ENCODE data around the gene NPW. TPM values are rescaled to one million over a fixed set of nuclear protein-coding genes. Genes with fewer than 3 reads are reported as not detected.

Gene NPW
- total and polyA plus RNA-seq, 9 of the 15 experiments (the other 6 are each of a cell fraction or from before 2014, with no cell fraction given), result 0.14 to 4.0 (median 2.6) TPM; not detected in 4

DNA sequence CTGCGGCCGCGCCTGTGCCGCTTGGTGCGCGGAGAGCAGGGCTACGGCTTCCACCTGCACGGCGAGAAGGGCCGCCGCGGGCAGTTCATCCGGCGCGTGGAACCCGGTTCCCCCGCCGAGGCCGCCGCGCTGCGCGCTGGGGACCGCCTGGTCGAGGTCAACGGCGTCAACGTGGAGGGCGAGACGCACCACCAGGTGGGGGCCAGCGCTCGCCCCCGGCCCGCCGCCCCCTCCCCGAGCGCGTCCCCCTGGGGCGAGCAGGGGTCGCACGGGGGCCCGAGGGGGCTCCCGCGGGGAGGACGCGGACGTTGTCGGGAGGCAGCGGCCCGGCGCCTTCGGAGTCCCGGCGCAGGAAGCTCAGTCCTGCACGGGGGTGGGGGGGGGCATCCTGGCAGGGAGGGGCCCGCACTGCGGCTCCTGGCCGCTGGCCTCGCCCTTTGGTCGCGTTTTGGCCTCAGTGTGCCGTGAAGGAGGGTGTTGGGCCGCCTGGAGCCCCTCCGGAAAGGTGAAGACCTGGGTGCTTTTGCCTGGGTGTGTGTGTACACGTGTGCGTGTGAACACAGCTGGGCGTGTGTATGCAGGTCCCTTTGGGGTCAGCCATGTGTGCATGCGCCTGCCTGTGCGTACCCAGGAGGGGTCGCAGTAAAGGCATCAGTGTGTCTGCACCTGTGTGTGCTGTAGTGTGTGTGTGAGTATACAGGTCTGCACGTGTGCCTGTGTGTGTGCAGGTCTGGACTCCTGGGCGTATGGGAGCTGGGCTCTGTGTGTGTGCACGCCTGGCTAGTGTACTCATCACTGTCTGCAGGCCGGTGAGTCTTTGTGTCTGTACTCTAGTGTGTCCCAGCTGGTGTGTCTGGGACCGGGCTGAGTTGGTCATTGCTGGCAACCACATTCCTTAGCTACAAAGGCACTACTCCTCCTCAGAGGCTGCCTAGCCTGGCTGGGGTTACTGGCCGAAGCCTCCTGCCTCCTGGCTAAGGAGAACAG lies 7.7 kb downstream of the NPW start (continued):
- TF ChIP-seq, protein P1, sequence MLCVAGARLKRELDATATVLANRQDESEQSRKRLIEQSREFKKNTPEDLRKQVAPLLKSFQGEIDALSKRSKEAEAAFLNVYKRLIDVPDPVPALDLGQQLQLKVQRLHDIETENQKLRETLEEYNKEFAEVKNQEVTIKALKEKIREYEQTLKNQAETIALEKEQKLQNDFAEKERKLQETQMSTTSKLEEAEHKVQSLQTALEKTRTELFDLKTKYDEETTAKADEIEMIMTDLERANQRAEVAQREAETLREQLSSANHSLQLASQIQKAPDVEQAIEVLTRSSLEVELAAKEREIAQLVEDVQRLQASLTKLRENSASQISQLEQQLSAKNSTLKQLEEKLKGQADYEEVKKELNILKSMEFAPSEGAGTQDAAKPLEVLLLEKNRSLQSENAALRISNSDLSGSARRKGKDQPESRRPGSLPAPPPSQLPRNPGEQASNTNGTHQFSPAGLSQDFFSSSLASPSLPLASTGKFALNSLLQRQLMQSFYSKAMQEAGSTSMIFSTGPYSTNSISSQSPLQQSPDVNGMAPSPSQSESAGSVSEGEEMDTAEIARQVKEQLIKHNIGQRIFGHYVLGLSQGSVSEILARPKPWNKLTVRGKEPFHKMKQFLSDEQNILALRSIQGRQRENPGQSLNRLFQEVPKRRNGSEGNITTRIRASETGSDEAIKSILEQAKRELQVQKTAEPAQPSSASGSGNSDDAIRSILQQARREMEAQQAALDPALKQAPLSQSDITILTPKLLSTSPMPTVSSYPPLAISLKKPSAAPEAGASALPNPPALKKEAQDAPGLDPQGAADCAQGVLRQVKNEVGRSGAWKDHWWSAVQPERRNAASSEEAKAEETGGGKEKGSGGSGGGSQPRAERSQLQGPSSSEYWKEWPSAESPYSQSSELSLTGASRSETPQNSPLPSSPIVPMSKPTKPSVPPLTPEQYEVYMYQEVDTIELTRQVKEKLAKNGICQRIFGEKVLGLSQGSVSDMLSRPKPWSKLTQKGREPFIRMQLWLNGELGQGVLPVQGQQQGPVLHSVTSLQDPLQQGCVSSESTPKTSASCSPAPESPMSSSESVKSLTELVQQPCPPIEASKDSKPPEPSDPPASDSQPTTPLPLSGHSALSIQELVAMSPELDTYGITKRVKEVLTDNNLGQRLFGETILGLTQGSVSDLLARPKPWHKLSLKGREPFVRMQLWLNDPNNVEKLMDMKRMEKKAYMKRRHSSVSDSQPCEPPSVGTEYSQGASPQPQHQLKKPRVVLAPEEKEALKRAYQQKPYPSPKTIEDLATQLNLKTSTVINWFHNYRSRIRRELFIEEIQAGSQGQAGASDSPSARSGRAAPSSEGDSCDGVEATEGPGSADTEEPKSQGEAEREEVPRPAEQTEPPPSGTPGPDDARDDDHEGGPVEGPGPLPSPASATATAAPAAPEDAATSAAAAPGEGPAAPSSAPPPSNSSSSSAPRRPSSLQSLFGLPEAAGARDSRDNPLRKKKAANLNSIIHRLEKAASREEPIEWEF (CRISPR knock-in tag; IDR thresholded peaks at IDR 0.05), result no peak
- TF ChIP-seq NEUROD1 (IDR thresholded peaks at IDR 0.05; ENCODE audit: borderline replicate concordance, low read depth, low read length, partially characterized antibody) (no peak), KDM1A (IDR thresholded peaks at IDR 0.05) (peak in 1 of 2 experiments; percentile 100; a peak in 2 of 4 replicates), RCOR1 (IDR thresholded peaks at IDR 0.05; ENCODE audit: borderline replicate concordance in 1 of 2, low read depth in 2 of 2, low read length in 2 of 2) (no peak), MTA1 (IDR thresholded peaks at IDR 0.05; ENCODE audit: borderline replicate concordance) (no peak), NCOR1 (IDR thresholded peaks at IDR 0.05) (no peak; the same call in 1 of the 2 replicates), ZNF584 (CRISPR knock-in tag; IDR thresholded peaks at IDR 0.05; ENCODE audit: low read depth) (no peak), HDAC2 (IDR thresholded peaks at IDR 0.05) (peak; percentile 50; the same call in 1 of the 2 replicates), ZC3H4 (CRISPR knock-in tag; IDR thresholded peaks at IDR 0.05; ENCODE audit: borderline replicate concordance) (no peak), HDGF (IDR thresholded peaks at IDR 0.05) (0 out of 2 replicates have a peak, but pooled peaks have one; percentile 60), SLC30A9 (CRISPR knock-in tag; IDR thresholded peaks at IDR 0.05) (no peak), RHOXF2B (CRISPR knock-in tag; conservative IDR thresholded peaks at IDR 0.05) (no peak), ZFPM2 (CRISPR knock-in tag; IDR thresholded peaks at IDR 0.05) (no peak), HNRNPLL (IDR thresholded peaks at IDR 0.05; ENCODE audit: low read depth, low read length, poor library complexity, severe bottlenecking) (peak; percentile 4), MYC (IDR thresholded peaks at IDR 0.05; ENCODE audit: low read depth, low read length) (peak; percentile 34), MYC (CRISPR knock-in tag; IDR thresholded peaks at IDR 0.05; ENCODE audit: borderline replicate concordance, low read depth) (no peak), ZC3H11A (IDR thresholded peaks at IDR 0.05; ENCODE audit: low read depth, low read length) (no peak), JUND (IDR thresholded peaks at IDR 0.05; ENCODE audit: borderline replicate concordance, low read depth, low read length) (no peak), JUND (tag; IDR thresholded peaks at IDR 0.05; ENCODE audit: borderline replicate concordance, low read depth, low read length) (no peak)
- TF ChIP-seq, protein P2, sequence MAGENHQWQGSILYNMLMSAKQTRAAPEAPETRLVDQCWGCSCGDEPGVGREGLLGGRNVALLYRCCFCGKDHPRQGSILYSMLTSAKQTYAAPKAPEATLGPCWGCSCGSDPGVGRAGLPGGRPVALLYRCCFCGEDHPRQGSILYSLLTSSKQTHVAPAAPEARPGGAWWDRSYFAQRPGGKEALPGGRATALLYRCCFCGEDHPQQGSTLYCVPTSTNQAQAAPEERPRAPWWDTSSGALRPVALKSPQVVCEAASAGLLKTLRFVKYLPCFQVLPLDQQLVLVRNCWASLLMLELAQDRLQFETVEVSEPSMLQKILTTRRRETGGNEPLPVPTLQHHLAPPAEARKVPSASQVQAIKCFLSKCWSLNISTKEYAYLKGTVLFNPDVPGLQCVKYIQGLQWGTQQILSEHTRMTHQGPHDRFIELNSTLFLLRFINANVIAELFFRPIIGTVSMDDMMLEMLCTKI (IDR thresholded peaks at IDR 0.05; ENCODE audit: partially characterized antibody), result no peak
- TF ChIP-seq, protein P3, sequence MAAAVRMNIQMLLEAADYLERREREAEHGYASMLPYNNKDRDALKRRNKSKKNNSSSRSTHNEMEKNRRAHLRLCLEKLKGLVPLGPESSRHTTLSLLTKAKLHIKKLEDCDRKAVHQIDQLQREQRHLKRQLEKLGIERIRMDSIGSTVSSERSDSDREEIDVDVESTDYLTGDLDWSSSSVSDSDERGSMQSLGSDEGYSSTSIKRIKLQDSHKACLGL (CRISPR knock-in tag; IDR thresholded peaks at IDR 0.05; ENCODE audit: borderline replicate concordance, poor library complexity, severe bottlenecking), result no peak

Measured in K562 (cell line).